GM21447 (cell line): ENCODE data around the gene CCT3.
"Not testable (repeated sequence)": the region's sequence is repeated elsewhere in the genome, so short reads cannot be mapped to it uniquely, and the experiment has no call there.

ENCODE experiments used
- ATAC-seq: cut with Tn5 transposase; IDR thresholded peaks from one replicate; pipeline ENCODE4 v1.9.1; 2021; ENCODE audit not compliant: unreplicated experiment

Gene CCT3

GRCh38 chr1:156368889-156369684 lies 31.0 kb upstream of the CCT3 start, which contains the start of gene RHBG:
Gene RHBG (plus strand): TSS chr1:156369211. CDS start chr1:156369250, 39 bp downstream.
- ATAC-seq: no peak

- no peak for ATAC-seq
These were observed 30.1 kb upstream of the CCT3 start for GRCh38 chr1:156368157-156368658.

- no peak for ATAC-seq
These were observed 29.5 kb upstream of the CCT3 start for GRCh38 chr1:156367383-156368156.

GRCh38 chr1:156366378-156367166 lies 28.5 kb upstream of the CCT3 start:
- ATAC-seq: no peak

- ATAC-seq: no peak
These were observed 27.7 kb upstream of the CCT3 start for GRCh38 chr1:156365754-156366153.

GRCh38 chr1:156360534-156360933 lies 22.4 kb upstream of the CCT3 start:
- no peak for ATAC-seq

- no peak for ATAC-seq
These were observed 21.9 kb upstream of the CCT3 start for GRCh38 chr1:156359973-156360372.

GRCh38 chr1:156359249-156359648 lies 21.2 kb upstream of the CCT3 start:
- ATAC-seq: no peak

GRCh38 chr1:156358641-156359040 lies 20.5 kb upstream of the CCT3 start:
- ATAC-seq: no peak

GRCh38 chr1:156357977-156358376 lies 19.9 kb upstream of the CCT3 start:
- ATAC-seq: no peak

GRCh38 chr1:156356875-156357534 lies 18.9 kb upstream of the CCT3 start:
- no peak for ATAC-seq

GRCh38 chr1:156356262-156356874 lies 18.3 kb upstream of the CCT3 start:
- no peak for ATAC-seq

- not testable (repeated sequence) for ATAC-seq
These were observed 14.4 kb upstream of the CCT3 start for GRCh38 chr1:156352481-156352880.

- ATAC-seq: no peak
These were observed 9.2 kb upstream of the CCT3 start for GRCh38 chr1:156347331-156347730.

GRCh38 chr1:156346636-156347035 lies 8.5 kb upstream of the CCT3 start:
- ATAC-seq: no peak

GRCh38 chr1:156346035-156346434 lies 7.9 kb upstream of the CCT3 start:
- not testable (repeated sequence) for ATAC-seq

GRCh38 chr1:156344409-156344808 lies 6.3 kb upstream of the CCT3 start:
- ATAC-seq: no peak

- ATAC-seq: no peak
These were observed 4.3 kb upstream of the CCT3 start for GRCh38 chr1:156342166-156342955.

GRCh38 chr1:156337888-156338179 lies 258 bp downstream of the CCT3 start:
- ATAC-seq: peak; percentile 21
